DND-41 (cell line): ENCODE data around the gene TECPR2.

Experiments
- CTCF ChIP-seq: IDR thresholded peaks from 2 replicates; pipeline ENCODE4 v1.5.1; 2012; ENCODE audit warnings: borderline replicate concordance, low read length, moderate library complexity, mild to moderate bottlenecking; ENCODE audit not compliant: poor library complexity, severe bottlenecking; ENCODE audit errors: extremely low read depth
- EZH2 ChIP-seq: IDR thresholded peaks from 3 replicates; pipeline ENCODE4 v1.6.1; 2012; ENCODE audit warnings: borderline replicate concordance, low read depth, mild to moderate bottlenecking, moderate library complexity, low read length, inconsistent platforms; ENCODE audit not compliant: severe bottlenecking

- no peak for TF ChIP-seq CTCF
- TF ChIP-seq EZH2 = no peak
Observed at GRCh38 chr14:102360388-102360787, 2.4 kb upstream of the TECPR2 start.
